HUES48 (cell line): ENCODE measurements around the gene C6orf89.

Experiments used
- H3K27ac ChIP-seq: one replicate; pipeline ENCODE4 v1.7.0; 2013; ENCODE audit warnings: low read depth, low read length, inconsistent platforms
- H3K27me3 ChIP-seq: 2 replicates; pipeline ENCODE4 v1.6.1; 2013; ENCODE audit warnings: mild to moderate bottlenecking, low read length; ENCODE audit not compliant: control insufficient read depth, insufficient read depth
- H3K36me3 ChIP-seq: 2 replicates; pipeline ENCODE4 v1.6.1; 2013; ENCODE audit warnings: low read length; ENCODE audit not compliant: control insufficient read depth, insufficient read depth
- H3K4me1 ChIP-seq: 2 replicates; pipeline ENCODE4 v1.6.1; 2013; ENCODE audit warnings: mild to moderate bottlenecking, low read length; ENCODE audit not compliant: control insufficient read depth, insufficient read depth
- H3K4me3 ChIP-seq: 2 replicates; pipeline ENCODE4 v1.5.1; 2013; ENCODE audit warnings: mild to moderate bottlenecking, low read depth, low read length
- H3K9ac ChIP-seq: 2 replicates; pipeline ENCODE4 v1.6.1; 2013; ENCODE audit warnings: mild to moderate bottlenecking, low read depth, low read length, moderate library complexity
- H3K9me3 ChIP-seq: 2 replicates; pipeline ENCODE4 v1.6.1; 2013; ENCODE audit warnings: low read length; ENCODE audit not compliant: control insufficient read depth, insufficient read depth

C6orf89 gene

DNA sequence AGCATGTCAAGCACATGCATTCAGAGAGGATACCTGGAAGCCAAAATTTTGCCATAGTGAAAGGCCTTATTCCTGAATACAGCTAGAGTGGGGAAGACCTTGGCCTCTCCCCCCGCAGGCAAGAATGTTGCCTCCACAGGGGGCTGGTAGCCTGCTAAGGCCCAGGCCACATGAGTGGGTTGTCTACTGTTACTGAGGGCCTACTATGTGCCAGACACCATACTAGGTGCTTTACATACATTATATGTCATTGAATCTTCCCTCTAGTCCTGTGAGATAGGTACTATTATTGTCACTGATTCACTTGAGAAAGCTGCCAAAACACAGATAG lies 68.1 kb downstream of the C6orf89 start:
- Histone ChIP-seq H3K27me3 (no peaks in the 10 kb centered on the region), H3K4me1 (peaks cover 10% of the 10 kb centered on the region), H3K27ac (no peak overlapping the region), H3K9me3 (no peaks in the 10 kb centered on the region), H3K9ac (no peak overlapping the region), H3K4me3 (no peak overlapping the region), H3K36me3 (no peaks in the 10 kb centered on the region)

DNA sequence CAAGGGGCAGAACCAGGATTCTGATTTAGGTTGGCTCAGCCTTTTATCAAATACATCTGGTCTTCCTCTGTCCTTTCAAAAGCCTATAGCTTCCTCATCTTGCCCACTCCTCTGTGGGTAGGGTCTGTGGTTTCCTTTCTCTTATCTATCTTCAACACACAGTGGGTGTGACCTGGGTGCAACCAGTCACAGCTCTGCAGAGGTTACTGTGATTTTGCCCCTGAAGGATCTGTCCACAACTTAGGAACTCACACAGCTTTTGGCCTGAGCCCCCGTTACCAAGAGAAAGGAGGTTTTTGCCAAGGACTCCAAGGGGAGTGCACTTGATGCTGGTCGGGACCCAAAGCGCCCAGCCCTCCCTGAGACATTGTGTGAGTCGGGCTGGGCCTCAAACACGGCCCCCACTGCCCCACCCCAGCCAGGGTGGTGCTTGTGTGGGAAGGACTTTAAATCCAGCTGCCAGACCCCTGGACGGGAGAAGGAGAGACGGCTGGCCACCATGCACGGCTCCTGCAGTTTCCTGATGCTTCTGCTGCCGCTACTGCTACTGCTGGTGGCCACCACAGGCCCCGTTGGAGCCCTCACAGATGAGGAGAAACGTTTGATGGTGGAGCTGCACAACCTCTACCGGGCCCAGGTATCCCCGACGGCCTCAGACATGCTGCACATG lies 68.6 kb downstream of the C6orf89 start, which contains the start of gene PI16:
TSS of gene PI16 (plus strand) at position 477 of the 670 bp plus-strand sequence. CDS start at position 500, 23 bp downstream.
- no peak within 1 kb of the TSS for H3K27ac ChIP-seq
- H3K4me3 ChIP-seq = no peak within 1 kb of the TSS
- H3K9ac ChIP-seq = no peak within 1 kb of the TSS
- no peaks in the 10 kb centered on the region for H3K27me3 ChIP-seq
- H3K36me3 ChIP-seq = no peaks in the 10 kb centered on the region
- H3K4me1 ChIP-seq = peaks cover 8% of the 10 kb centered on the region
- H3K9me3 ChIP-seq = no peaks in the 10 kb centered on the region

DNA sequence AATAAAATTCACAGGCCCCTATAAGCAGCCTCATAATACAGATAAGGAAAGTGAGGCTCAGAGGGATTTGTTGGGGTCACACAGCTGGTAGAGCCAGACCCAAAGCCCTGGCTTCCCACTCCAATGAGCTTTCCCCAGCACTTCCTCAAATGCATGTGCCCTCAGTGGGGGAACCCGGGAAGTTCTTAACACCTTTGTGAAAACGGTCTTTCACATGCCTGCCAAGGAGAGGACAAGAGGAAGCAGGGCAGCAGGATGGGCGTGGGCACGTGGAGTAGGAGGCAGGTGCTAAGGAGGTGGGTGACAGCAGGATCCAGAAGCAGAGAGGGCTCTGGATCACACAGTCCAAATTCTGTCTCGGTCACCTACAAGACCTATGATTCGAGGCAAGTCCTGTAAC lies 69.4 kb downstream of the C6orf89 start:
- Histone ChIP-seq H3K4me3 (no peak overlapping the region), H3K4me1 (0 out of 2 replicates have a peak, but pooled peaks cover under 1% of the 10 kb centered on the region), H3K9ac (no peak overlapping the region), H3K27ac (no peak overlapping the region), H3K27me3 (no peaks in the 10 kb centered on the region), H3K9me3 (no peaks in the 10 kb centered on the region), H3K36me3 (no peaks in the 10 kb centered on the region)

DNA sequence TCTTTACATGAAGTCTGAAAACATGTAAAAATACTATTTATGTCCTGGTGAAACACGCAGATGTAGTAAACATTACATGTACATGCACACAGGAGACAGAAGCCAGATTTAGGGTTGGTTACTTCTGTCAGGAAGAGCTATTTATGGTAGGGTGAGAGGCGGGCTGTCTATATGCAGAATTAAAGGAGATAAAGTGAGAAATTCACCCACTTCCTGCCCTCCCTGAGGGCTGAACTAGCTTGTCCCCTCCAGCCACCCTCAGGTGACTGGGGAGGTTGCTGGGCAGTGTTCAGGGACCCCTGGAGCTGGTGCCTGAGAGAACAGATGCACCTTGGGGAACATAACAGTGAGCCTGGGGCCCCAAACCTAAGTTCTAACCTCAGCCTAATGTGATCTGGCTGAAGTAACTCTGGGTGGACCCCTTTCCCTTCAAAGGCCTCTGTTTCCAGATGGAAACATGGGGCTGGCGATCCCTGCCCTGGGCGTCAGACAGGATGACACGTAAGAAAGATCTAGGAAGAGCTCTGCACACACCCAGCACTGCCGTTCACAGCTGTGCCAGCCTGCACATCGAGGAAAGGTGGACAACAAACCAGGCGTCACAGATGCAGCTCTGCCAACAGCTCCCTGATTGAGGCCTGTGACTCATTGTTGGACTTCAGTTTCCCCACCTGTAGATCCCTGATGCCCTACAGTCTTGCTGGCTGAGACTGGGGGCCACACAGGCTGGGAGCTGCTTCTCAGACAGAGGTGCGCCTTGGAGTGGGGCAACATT lies 70.1 kb downstream of the C6orf89 start:
- no peaks in the 10 kb centered on the region for H3K9me3 ChIP-seq
- H3K9ac ChIP-seq = no peak overlapping the region
- no peak overlapping the region for H3K4me3 ChIP-seq
- H3K27me3 ChIP-seq = no peaks in the 10 kb centered on the region
- H3K36me3 ChIP-seq = no peaks in the 10 kb centered on the region
- H3K4me1 ChIP-seq = no peaks in the 10 kb centered on the region
- H3K27ac ChIP-seq = no peak overlapping the region

DNA sequence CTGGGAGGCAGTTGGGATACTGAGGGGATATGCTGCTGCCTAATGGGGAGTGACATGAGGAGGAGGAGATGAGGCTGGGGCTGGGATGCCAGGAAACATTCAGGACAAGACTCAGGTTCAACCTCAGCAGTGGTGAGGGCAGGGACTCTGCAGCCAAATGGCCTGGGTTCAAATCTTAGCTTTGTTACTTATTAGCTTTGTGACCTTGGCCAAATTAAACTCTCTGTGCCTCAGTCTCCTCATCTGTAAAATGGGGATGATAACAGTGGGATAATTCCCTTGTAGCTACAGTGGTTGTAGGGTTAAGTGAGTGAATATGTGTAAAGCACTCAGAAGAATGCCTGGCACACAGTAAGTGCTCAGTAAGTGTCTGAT lies 70.7 kb downstream of the C6orf89 start:
- H3K27me3 ChIP-seq = no peaks in the 10 kb centered on the region
- H3K9ac ChIP-seq = no peak overlapping the region
- H3K4me1 ChIP-seq = no peaks in the 10 kb centered on the region
- H3K36me3 ChIP-seq = no peaks in the 10 kb centered on the region
- H3K4me3 ChIP-seq = no peak overlapping the region
- no peak overlapping the region for H3K27ac ChIP-seq
- H3K9me3 ChIP-seq = no peaks in the 10 kb centered on the region

DNA sequence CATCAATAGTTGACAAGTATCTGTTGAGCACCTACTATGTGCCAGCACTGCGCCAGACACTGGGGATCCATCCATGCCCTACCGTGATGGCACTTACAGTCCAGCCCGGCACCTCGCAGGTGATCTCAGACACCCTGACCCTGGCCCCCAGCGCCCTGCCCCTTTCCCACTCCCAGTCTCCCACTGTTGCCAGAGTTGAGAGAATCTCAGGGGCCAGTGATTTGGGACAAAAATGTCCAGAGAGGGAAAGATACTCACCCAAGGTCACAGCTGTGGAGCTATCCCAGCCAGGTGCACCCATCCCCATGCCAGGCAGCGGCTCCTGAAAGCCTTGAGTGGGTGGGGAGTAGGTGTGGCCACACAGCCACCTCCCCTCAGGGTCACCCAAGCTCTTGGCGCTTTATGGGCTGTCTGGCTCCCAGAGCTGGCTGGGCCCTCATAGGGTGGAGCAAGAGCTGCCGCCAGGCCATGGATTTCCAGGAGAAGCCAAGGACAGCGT lies 72.1 kb downstream of the C6orf89 start:
- H3K27me3 ChIP-seq = no peaks in the 10 kb centered on the region
- no peak overlapping the region for H3K9ac ChIP-seq
- H3K4me1 ChIP-seq = no peaks in the 10 kb centered on the region
- H3K36me3 ChIP-seq = no peaks in the 10 kb centered on the region
- H3K4me3 ChIP-seq = no peak overlapping the region
- no peaks in the 10 kb centered on the region for H3K9me3 ChIP-seq
- no peak overlapping the region for H3K27ac ChIP-seq

DNA sequence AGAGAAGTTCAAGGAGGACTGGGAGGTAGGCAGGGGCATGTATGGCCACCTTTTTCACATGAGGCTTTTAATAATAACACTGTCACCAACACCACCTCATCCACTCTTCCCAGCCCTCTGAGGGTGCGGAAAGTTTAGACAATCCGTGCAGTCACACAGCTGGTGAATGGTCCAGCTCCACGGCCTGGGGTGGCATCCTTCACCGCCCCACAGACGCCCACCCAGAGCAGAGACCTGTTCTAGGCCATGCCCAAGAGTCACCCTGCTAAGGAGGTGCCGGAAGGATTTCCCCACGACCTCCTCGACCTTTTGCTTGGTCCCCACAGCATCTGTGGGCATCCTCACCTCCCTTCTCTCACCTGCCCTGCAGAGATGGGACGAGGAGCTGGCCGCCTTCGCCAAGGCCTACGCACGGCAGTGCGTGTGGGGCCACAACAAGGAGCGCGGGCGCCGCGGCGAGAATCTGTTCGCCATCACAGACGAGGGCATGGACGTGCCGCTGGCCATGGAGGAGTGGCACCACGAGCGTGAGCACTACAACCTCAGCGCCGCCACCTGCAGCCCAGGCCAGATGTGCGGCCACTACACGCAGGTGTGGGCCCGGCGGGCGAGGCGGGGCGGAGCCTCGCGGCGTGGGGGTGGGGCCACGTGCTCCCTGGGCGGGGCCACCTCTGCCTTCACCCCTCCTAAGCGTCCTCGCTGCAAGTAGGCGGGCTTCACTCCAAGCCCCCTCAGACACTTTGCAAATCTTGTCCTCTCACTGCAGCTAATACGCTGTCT lies 73.2 kb downstream of the C6orf89 start:
- H3K4me1 ChIP-seq = peaks cover 2% of the 10 kb centered on the region; the same call in 1 of the 2 replicates
- H3K27me3 ChIP-seq = no peaks in the 10 kb centered on the region
- H3K9me3 ChIP-seq = no peaks in the 10 kb centered on the region
- H3K27ac ChIP-seq = no peak overlapping the region
- H3K4me3 ChIP-seq = no peak overlapping the region
- no peak overlapping the region for H3K9ac ChIP-seq
- no peaks in the 10 kb centered on the region for H3K36me3 ChIP-seq

DNA sequence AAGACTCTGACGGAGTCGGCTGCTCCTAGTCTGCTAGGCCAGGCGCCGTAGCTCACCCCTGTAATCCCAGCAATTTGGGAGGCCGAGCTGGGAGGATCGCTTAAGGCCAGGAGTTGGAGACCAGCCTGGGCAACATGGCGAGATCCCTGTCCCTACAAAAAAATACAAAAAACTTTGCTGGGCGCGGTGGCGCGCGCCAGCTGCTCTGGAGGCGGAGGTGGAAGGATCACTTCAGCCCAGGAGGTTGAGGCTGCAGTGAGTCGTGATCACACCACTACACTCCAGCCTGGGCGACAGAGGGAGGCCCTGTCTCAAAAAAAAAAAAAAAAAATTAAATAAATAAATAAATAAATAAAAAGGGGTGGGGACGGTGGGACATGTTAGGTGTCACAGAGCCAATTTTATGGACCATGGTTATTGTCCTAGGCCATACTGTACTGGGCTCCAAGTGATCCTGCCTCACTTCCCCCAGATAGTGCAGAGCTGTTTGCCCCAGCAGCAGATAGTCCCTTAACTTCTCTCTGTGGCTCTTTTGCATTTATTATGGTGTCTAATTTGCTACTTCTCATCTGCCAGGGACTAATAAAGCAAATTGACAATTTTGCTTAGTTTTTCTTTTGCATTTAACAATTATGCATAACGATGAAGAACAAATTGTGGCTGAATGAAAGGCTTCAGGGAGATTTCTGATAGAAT lies 74.0 kb downstream of the C6orf89 start:
- Histone ChIP-seq H3K27me3 (no peaks in the 10 kb centered on the region), H3K4me3 (no peak overlapping the region), H3K9me3 (no peaks in the 10 kb centered on the region), H3K36me3 (no peaks in the 10 kb centered on the region), H3K4me1 (peaks cover 2% of the 10 kb centered on the region; the same call in 1 of the 2 replicates), H3K27ac (no peak overlapping the region), H3K9ac (no peak overlapping the region)

DNA sequence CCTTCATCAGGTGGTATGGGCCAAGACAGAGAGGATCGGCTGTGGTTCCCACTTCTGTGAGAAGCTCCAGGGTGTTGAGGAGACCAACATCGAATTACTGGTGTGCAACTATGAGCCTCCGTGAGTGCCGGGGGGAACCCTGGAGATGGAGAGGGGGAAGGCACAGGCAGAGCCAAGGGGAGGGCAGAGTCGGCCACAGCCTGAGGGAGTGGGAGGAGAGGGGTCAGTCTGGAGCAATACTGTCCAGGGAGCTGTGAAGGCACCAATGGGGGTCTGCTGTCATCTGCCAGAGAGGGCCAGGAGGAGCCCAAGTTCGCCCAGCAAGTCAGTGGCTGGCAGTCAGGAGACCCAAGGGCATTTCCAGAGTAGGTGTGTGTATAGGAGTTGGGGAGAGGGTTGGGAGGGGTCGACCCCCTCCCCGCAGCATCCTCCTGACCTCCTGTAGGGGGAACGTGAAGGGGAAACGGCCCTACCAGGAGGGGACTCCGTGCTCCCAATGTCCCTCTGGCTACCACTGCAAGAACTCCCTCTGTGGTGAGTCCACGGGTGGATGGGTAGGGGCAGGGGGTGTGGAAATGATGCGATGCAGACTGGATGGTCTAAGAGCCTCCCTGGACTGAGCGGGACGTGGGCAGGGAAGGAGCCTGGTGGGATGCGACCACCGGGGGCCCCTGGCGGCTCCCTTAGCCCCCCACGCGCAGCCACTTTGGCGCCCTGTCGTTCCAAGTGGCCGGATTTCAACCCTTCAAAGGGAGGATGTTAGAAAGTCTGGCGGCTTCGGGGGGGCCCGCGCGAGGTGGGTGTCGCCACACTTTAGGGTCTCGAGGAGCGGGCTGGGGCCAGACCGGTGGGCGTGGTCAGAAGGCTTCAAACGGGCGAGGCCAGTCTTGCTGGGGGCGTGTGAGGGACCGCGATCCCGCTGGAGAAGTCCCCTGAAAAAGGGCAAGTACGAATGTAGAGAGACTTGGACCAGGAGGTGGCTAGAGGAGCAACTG lies 76.0 kb downstream of the C6orf89 start:
- H3K9ac ChIP-seq = no peak overlapping the region
- H3K9me3 ChIP-seq = no peaks in the 10 kb centered on the region
- H3K4me3 ChIP-seq = no peak overlapping the region
- H3K36me3 ChIP-seq = no peaks in the 10 kb centered on the region
- H3K4me1 ChIP-seq = peaks cover 2% of the 10 kb centered on the region; the same call in 1 of the 2 replicates
- no peaks in the 10 kb centered on the region for H3K27me3 ChIP-seq
- H3K27ac ChIP-seq = no peak overlapping the region

DNA sequence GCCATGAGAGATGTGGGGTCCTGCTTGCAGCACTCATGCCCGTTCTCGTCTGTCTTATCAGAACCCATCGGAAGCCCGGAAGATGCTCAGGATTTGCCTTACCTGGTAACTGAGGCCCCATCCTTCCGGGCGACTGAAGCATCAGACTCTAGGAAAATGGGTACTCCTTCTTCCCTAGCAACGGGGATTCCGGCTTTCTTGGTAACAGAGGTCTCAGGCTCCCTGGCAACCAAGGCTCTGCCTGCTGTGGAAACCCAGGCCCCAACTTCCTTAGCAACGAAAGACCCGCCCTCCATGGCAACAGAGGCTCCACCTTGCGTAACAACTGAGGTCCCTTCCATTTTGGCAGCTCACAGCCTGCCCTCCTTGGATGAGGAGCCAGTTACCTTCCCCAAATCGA lies 77.1 kb downstream of the C6orf89 start:
- Histone ChIP-seq H3K4me3 (no peak overlapping the region), H3K4me1 (peaks cover 2% of the 10 kb centered on the region; the same call in 1 of the 2 replicates), H3K9me3 (no peaks in the 10 kb centered on the region), H3K36me3 (peaks cover 11% of the 10 kb centered on the region), H3K27me3 (no peaks in the 10 kb centered on the region), H3K27ac (no peak overlapping the region), H3K9ac (no peak overlapping the region)
